ENCODE measurements around the gene SMAD3.

The SMAD3 gene

DNA sequence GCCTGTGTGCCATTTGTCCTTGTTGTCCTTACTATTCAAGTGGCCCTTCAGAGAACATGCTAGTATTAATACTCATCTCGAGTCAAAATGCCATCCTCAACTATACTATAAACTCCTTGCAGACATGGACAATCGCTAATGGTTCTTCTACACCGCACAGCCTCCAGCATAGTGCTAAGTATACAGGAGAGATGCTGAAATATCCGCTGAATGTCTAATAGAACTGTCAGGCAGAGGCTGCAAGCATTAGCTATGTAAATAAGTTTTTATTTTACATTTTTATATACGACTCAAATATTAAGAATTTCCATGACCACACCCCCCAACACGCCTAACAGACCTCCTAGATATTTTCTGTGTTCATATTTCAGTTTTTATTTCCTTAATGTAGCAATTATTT, 149.7 kb downstream of the SMAD3 start:
- no peaks in the 10 kb centered on the region for H3K27me3 ChIP-seq (ENCODE audit: insufficient read depth, low read depth, severe bottlenecking)
- no peak overlapping the region for H3K27ac ChIP-seq
- TF ChIP-seq, protein P1, sequence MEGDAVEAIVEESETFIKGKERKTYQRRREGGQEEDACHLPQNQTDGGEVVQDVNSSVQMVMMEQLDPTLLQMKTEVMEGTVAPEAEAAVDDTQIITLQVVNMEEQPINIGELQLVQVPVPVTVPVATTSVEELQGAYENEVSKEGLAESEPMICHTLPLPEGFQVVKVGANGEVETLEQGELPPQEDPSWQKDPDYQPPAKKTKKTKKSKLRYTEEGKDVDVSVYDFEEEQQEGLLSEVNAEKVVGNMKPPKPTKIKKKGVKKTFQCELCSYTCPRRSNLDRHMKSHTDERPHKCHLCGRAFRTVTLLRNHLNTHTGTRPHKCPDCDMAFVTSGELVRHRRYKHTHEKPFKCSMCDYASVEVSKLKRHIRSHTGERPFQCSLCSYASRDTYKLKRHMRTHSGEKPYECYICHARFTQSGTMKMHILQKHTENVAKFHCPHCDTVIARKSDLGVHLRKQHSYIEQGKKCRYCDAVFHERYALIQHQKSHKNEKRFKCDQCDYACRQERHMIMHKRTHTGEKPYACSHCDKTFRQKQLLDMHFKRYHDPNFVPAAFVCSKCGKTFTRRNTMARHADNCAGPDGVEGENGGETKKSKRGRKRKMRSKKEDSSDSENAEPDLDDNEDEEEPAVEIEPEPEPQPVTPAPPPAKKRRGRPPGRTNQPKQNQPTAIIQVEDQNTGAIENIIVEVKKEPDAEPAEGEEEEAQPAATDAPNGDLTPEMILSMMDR (IDR thresholded peaks at IDR 0.05; ENCODE audit: low read depth, low read length), result no peak
- H3K36me3 ChIP-seq, result peaks cover 4% of the 10 kb centered on the region; the same call in 1 of the 2 replicates
- no peaks in the 10 kb centered on the region for H3K9me3 ChIP-seq (ENCODE audit: severe bottlenecking)
- no peak overlapping the region for H3K4me3 ChIP-seq (ENCODE audit: low read depth, low read length)
- no peak for DNase-seq

DNA sequence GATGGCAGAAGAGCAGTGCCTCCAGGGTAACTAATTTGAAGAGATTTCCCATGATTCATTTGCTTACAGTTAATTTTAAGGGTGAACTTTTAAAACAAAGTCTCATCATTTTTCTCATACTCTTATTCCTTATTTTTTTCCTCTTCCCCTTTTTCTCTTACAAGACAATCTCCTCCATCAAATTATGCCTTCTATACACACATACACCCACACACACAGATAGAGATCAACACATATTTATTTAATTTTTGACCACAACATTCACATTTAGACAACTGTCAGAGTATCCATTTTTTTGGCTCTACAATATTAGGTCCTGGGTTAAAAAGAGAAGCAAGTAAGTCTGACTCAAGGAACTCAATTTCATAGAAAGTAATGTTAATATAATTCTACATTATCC, 151.5 kb downstream of the SMAD3 start:
- DNase-seq, result no peak
- peaks cover 4% of the 10 kb centered on the region for H3K36me3 ChIP-seq
- H3K4me3 ChIP-seq (ENCODE audit: low read depth, low read length), result no peak overlapping the region
- TF ChIP-seq, protein P1 (IDR thresholded peaks at IDR 0.05; ENCODE audit: low read depth, low read length), result no peak
- no peaks in the 10 kb centered on the region for H3K27me3 ChIP-seq (ENCODE audit: insufficient read depth, low read depth, severe bottlenecking)
- no peak overlapping the region for H3K27ac ChIP-seq
- no peaks in the 10 kb centered on the region for H3K9me3 ChIP-seq (ENCODE audit: severe bottlenecking)

DNA sequence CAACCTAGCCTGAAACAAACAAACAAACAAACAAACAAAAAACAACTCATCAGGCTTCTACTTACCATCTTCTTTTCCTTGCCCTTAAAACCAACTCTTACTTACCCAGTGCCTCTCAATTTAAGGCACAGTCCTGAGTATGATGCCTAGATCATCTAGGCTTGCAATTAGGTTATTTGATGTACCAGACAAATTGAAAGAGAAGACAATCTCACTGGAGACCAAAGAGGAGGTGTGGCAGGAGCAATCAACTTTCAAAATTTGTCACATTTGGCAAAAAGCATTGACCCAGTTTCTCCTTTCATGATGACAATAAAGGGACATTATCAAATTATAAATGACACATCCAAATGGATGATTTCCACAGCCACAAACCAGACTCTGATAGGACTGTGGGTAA, 153.0 kb downstream of the SMAD3 start:
- Histone ChIP-seq H3K36me3 (peaks cover 4% of the 10 kb centered on the region), H3K9me3 (ENCODE audit: severe bottlenecking) (no peaks in the 10 kb centered on the region), H3K27ac (no peak overlapping the region), H3K27me3 (ENCODE audit: insufficient read depth, low read depth, severe bottlenecking) (no peaks in the 10 kb centered on the region), H3K4me3 (ENCODE audit: low read depth, low read length) (no peak overlapping the region)
- DNase-seq, result no peak
- TF ChIP-seq, protein P1 (IDR thresholded peaks at IDR 0.05; ENCODE audit: low read depth, low read length), result no peak

DNA sequence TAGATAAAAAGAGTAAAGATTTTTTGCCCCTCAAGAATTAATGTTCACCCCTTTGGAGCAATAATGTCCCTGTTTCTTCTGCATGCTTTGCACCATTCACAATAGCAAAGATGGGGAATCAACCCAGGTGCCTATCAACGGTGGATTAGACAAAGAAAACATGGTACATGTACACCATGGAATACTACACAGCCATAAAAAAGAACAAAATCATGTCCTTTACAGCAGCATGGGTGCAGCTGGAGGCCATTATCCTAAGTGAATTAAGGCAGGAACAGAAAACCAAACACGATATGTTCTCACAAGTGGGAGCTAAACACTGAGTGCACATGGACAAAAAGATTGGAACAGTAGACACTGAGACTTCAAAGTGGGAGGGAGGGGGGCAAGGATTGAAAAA, 153.9 kb downstream of the SMAD3 start:
- H3K27ac ChIP-seq, result no peak overlapping the region
- TF ChIP-seq, protein P1 (IDR thresholded peaks at IDR 0.05; ENCODE audit: low read depth, low read length), result no peak
- no peak for DNase-seq
- H3K4me3 ChIP-seq (ENCODE audit: low read depth, low read length), result no peak overlapping the region
- H3K36me3 ChIP-seq, result peaks cover 4% of the 10 kb centered on the region
- no peaks in the 10 kb centered on the region for H3K9me3 ChIP-seq (ENCODE audit: severe bottlenecking)
- H3K27me3 ChIP-seq (ENCODE audit: insufficient read depth, low read depth, severe bottlenecking), result no peaks in the 10 kb centered on the region

DNA sequence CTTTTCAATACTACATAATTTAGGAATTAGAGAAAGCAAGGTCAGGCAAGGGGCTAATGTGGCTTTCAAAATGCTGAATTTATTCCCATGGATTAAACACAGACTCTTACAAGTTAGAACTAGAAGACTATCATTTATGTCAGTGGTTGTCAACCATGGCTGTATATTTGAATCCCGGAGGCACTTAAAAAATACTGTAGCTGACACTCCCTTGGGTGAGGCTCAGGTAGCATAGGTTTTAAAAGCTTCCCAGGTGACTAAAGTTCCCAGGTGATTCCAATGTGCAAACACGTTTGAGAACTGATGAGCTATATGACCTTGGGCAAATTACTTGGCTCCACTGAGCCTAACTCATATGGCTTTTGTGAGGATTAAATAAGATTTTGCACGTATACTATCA, 159.5 kb downstream of the SMAD3 start:
- no peak overlapping the region for H3K4me3 ChIP-seq (ENCODE audit: low read depth, low read length)

DNA sequence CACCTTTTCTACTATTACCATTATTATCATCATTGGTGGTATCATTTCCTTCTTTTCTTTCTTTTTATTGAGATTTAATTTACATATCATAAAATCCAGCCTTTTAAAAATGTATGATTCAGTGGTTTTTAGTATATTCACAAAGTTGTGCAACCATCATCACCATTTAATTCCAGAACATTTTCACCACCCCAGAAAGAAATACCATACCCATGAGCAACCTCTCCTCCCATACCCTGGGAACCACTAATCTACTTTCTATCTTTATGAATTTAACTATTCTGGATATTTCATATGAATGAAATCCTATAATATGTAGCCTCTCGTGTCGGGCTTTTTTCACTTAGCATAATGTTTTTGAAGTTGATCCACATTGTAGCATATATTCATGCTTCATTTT, 159.9 kb downstream of the SMAD3 start:
- Histone ChIP-seq H3K9me3 (ENCODE audit: severe bottlenecking) (no peaks in the 10 kb centered on the region), H3K4me3 (ENCODE audit: low read depth, low read length) (no peak overlapping the region), H3K27ac (no peak overlapping the region), H3K27me3 (ENCODE audit: insufficient read depth, low read depth, severe bottlenecking) (no peaks in the 10 kb centered on the region), H3K36me3 (peaks cover 6% of the 10 kb centered on the region)
- TF ChIP-seq, protein P1 (IDR thresholded peaks at IDR 0.05; ENCODE audit: low read depth, low read length), result no peak
- no peak for DNase-seq

More for the DNA sequence above, 159.5 kb downstream of the SMAD3 start:
- Histone ChIP-seq H3K36me3 (peaks cover 6% of the 10 kb centered on the region), H3K27me3 (ENCODE audit: insufficient read depth, low read depth, severe bottlenecking) (no peaks in the 10 kb centered on the region), H3K9me3 (ENCODE audit: severe bottlenecking) (no peaks in the 10 kb centered on the region), H3K27ac (no peak overlapping the region)
- DNase-seq, result no peak
- TF ChIP-seq, protein P1 (IDR thresholded peaks at IDR 0.05; ENCODE audit: low read depth, low read length), result no peak
